PC-9 (cell line): ENCODE measurements around the gene RXRA. TPM values are rescaled to one million over a fixed set of nuclear protein-coding genes. Genes with fewer than 3 reads are reported as not detected.
"Not testable (repeated sequence)": the region's sequence is repeated elsewhere in the genome, so short reads cannot be mapped to it uniquely, and the experiment has no call there.

ENCODE experiments used
- BruUV-seq: library from RNA; stranded (reverse); fragments of 400-500 nt; replicated peaks from 2 replicates; lab custom pipeline; 2021; lab: Mats Ljungman, UMichigan
- CTCF ChIA-PET: fragments of 300-600 bp; sonication (Branson Sonifier 250); formaldehyde crosslinking; loops from one replicate; lab custom pipeline; 2022; ENCODE audit warnings: antibody characterized with exemption; lab: Charles Lee
- POLR2A ChIA-PET: fragments of 300-600 bp; sonication (Branson Sonifier 250); formaldehyde crosslinking; loops from one replicate; lab custom pipeline; 2022; ENCODE audit warnings: antibody characterized with exemption; ENCODE audit not compliant: unreplicated experiment; lab: Charles Lee
- DNase-seq, 2 experiments: peaks; one replicate each; pipeline versions ENCODE4 v3.0.0 to v3.0.0-alpha.2; 2015 to 2022; ENCODE audit warnings: mixed read lengths in 1 of 2
- H2AFZ ChIP-seq: fragments of 200-600 bp; sonication (generic); 2 replicates; pipeline ENCODE4 v1.8.1; 2017; ENCODE audit warnings: antibody characterized with exemption
- H3F3A ChIP-seq: fragments of 200-600 bp; sonication (generic); 2 replicates; pipeline ENCODE4 v1.8.1; 2017; ENCODE audit warnings: antibody characterized with exemption, mild to moderate bottlenecking, low read depth; ENCODE audit not compliant: insufficient read depth
- H3K27ac ChIP-seq: fragments of 200-600 bp; sonication (generic); 2 replicates; pipeline ENCODE4 v1.6.1; 2016; ENCODE audit warnings: mixed run types
- H3K27me3 ChIP-seq: fragments of 200-600 bp; sonication (generic); 2 replicates; pipeline ENCODE4 v1.6.1; 2016; ENCODE audit warnings: low read depth, mixed run types; ENCODE audit not compliant: insufficient read depth
- H3K36me3 ChIP-seq: fragments of 200-600 bp; sonication (generic); 2 replicates; pipeline ENCODE4 v1.6.1; 2016; ENCODE audit warnings: low read depth, mixed run types
- H3K4me1 ChIP-seq: fragments of 200-600 bp; sonication (generic); replicated peaks from 2 replicates; pipeline ENCODE4 v1.6.1; 2016; ENCODE audit warnings: mixed run types; ENCODE audit not compliant: insufficient read depth
- H3K4me2 ChIP-seq: fragments of 200-600 bp; sonication (generic); 2 replicates; pipeline ENCODE4 v1.6.1; 2017; ENCODE audit warnings: mixed run types
- H3K4me3 ChIP-seq: fragments of 200-600 bp; sonication (generic); 2 replicates; pipeline ENCODE4 v1.6.1; 2016; ENCODE audit warnings: mixed run types
- H3K79me2 ChIP-seq: fragments of 200-600 bp; sonication (generic); 2 replicates; pipeline ENCODE4 v1.6.1; 2017; ENCODE audit warnings: low read depth, mixed run types
- H3K9me2 ChIP-seq: fragments of 200-600 bp; sonication (generic); 2 replicates; pipeline ENCODE4 v1.8.1; 2017; ENCODE audit warnings: mild to moderate bottlenecking; ENCODE audit not compliant: insufficient read depth
- H3K9me3 ChIP-seq: fragments of 200-600 bp; sonication (generic); 2 replicates; pipeline ENCODE4 v1.8.1; 2016; ENCODE audit warnings: low read depth; ENCODE audit not compliant: insufficient read depth
- H4K20me1 ChIP-seq: fragments of 200-600 bp; sonication (generic); 2 replicates; pipeline ENCODE4 v1.8.1; 2017; ENCODE audit not compliant: insufficient read depth
- EZH2 ChIP-seq: fragments of 200-600 bp; sonication (generic); IDR thresholded peaks from 2 replicates; pipeline ENCODE4 v1.8.0; 2017; ENCODE audit warnings: antibody characterized with exemption, low read depth
- intact Hi-C: fragments of 100-400 bp; cut with micrococcal nuclease; formaldehyde crosslinking; loops from one replicate; pipeline ENCODE4 v1.10.0; 2022; ENCODE audit not compliant: unreplicated experiment
- total RNA-seq: library from RNA; stranded (reverse); gene quantifications from 2 replicates; pipeline ENCODE4 v1.2.3, GENCODE V29; 2021
- TF ChIP-seq, protein P1 (sequence below): fragments of 200-600 bp; sonication (generic); conservative IDR thresholded peaks from 2 replicates; pipeline ENCODE4 v1.6.1; 2017; ENCODE audit warnings: mixed run types, antibody characterized with exemption, mild to moderate bottlenecking, moderate library complexity

The RXRA gene
- total RNA-seq, 1 experiment from 2014 or later: 146 TPM

- BruUV-seq: no TSS peak
- H3K27me3 ChIP-seq: peaks cover 39% of the 10 kb centered on the region
- POLR2A ChIA-PET: no interaction called here
- TF ChIP-seq, protein P1, sequence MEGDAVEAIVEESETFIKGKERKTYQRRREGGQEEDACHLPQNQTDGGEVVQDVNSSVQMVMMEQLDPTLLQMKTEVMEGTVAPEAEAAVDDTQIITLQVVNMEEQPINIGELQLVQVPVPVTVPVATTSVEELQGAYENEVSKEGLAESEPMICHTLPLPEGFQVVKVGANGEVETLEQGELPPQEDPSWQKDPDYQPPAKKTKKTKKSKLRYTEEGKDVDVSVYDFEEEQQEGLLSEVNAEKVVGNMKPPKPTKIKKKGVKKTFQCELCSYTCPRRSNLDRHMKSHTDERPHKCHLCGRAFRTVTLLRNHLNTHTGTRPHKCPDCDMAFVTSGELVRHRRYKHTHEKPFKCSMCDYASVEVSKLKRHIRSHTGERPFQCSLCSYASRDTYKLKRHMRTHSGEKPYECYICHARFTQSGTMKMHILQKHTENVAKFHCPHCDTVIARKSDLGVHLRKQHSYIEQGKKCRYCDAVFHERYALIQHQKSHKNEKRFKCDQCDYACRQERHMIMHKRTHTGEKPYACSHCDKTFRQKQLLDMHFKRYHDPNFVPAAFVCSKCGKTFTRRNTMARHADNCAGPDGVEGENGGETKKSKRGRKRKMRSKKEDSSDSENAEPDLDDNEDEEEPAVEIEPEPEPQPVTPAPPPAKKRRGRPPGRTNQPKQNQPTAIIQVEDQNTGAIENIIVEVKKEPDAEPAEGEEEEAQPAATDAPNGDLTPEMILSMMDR: no peak
- TF ChIP-seq EZH2: no peak
- intact Hi-C loops: no loop called here
- 0 out of 2 replicates have a peak, but pooled peaks cover 1% of the 10 kb centered on the region for H3K9me3 ChIP-seq
- H3K9me2 ChIP-seq: no peaks in the 10 kb centered on the region
- H3K36me3 ChIP-seq: no peaks in the 10 kb centered on the region
- no peak overlapping the region for H3K27ac ChIP-seq
- H3F3A ChIP-seq: no peaks in the 10 kb centered on the region
- DNase-seq: no peak
- H3K79me2 ChIP-seq: no peaks in the 10 kb centered on the region
- no peak overlapping the region for H3K4me2 ChIP-seq
- no peak overlapping the region for H2AFZ ChIP-seq
- CTCF ChIA-PET: no interaction called here
- no peaks in the 10 kb centered on the region for H3K4me1 ChIP-seq
- H3K4me3 ChIP-seq: no peak overlapping the region
- no peaks in the 10 kb centered on the region for H4K20me1 ChIP-seq
Observed at GRCh38 chr9:134304261-134304660, 22.0 kb upstream of the RXRA start.

DNA sequence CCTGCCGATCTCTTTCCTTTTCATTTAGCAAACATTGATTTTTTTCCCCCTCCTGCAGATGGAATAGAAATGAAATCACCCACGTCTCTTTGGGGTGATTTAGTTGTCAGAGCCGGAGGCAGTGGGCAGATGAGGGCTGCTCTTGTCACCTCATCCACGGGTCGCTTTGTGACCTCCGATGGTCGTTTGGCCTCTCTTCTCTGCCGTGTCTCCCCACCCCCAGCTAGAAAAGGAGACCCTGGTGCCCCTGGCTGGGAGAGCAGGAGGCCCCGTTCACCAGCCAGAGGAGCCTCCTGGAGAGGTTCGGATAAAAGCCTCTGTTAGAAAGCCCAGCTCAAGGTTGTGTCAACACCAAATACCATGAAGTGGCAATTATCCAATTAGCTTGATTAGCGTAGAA lies 21.6 kb upstream of the RXRA start:
- Histone ChIP-seq H4K20me1 (no peaks in the 10 kb centered on the region), H3K9me3 (0 out of 2 replicates have a peak, but pooled peaks cover 4% of the 10 kb centered on the region), H3K4me2 (no peak overlapping the region), H2AFZ (no peak overlapping the region), H3K27me3 (peaks cover 44% of the 10 kb centered on the region), H3K27ac (no peak overlapping the region), H3K4me3 (no peak overlapping the region), H3K9me2 (no peaks in the 10 kb centered on the region), H3K36me3 (no peaks in the 10 kb centered on the region), H3F3A (no peaks in the 10 kb centered on the region), H3K79me2 (no peaks in the 10 kb centered on the region), H3K4me1 (no peaks in the 10 kb centered on the region)
- POLR2A ChIA-PET: no interaction called here
- CTCF ChIA-PET: no interaction called here
- no peak for DNase-seq
- no TSS peak for BruUV-seq
- TF ChIP-seq, protein P1: no peak
- TF ChIP-seq EZH2: no peak
- intact Hi-C loops: no loop called here

DNA sequence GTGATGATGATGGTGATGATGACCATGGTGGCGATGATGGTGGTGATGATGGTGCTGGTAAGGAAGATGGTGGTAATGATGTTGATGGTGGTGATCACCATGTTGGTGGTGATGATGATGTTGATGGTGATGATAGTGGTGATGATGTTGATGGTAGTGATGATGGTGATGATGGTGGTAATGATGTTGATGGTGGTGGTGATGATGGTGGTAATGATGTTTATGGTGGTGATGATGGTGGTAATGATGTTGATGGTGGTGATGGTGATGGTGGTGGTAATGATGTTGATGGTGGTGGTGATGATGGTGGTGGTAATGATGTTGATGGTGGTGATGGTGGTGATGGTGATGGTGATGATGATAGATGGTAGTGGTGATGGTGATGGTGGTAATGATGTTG lies 20.7 kb upstream of the RXRA start:
- TF ChIP-seq EZH2: no peak
- TF ChIP-seq, protein P1: no peak
- CTCF ChIA-PET: no interaction called here

GRCh38 chr9:134306042-134306441 lies 20.2 kb upstream of the RXRA start:
- BruUV-seq, H3K4me3 ChIP-seq, H3K9me3 ChIP-seq, POLR2A ChIA-PET, H3K4me2 ChIP-seq, intact Hi-C loops, H3K79me2 ChIP-seq, H3F3A ChIP-seq, CTCF ChIA-PET, H3K9me2 ChIP-seq, H3K36me3 ChIP-seq, H3K4me1 ChIP-seq, H4K20me1 ChIP-seq, H3K27ac ChIP-seq, H2AFZ ChIP-seq, DNase-seq: not testable (repeated sequence)
- peaks cover 50% of the 10 kb centered on the region for H3K27me3 ChIP-seq

More for the DNA sequence above, 20.7 kb upstream of the RXRA start:
- no peak for DNase-seq
- Histone ChIP-seq H3K79me2 (no peaks in the 10 kb centered on the region), H3F3A (no peaks in the 10 kb centered on the region), H2AFZ (no peak overlapping the region), H3K36me3 (no peaks in the 10 kb centered on the region), H3K9me3 (0 out of 2 replicates have a peak, but pooled peaks cover 4% of the 10 kb centered on the region), H3K4me1 (no peaks in the 10 kb centered on the region), H3K4me3 (no peak overlapping the region), H3K27me3 (peaks cover 50% of the 10 kb centered on the region), H3K9me2 (no peaks in the 10 kb centered on the region), H3K4me2 (no peak overlapping the region), H3K27ac (no peak overlapping the region), H4K20me1 (no peaks in the 10 kb centered on the region)
- intact Hi-C loops: no loop called here
- no TSS peak for BruUV-seq
- POLR2A ChIA-PET: no interaction called here
